ENCODE data around the gene AOC1.

DNA sequence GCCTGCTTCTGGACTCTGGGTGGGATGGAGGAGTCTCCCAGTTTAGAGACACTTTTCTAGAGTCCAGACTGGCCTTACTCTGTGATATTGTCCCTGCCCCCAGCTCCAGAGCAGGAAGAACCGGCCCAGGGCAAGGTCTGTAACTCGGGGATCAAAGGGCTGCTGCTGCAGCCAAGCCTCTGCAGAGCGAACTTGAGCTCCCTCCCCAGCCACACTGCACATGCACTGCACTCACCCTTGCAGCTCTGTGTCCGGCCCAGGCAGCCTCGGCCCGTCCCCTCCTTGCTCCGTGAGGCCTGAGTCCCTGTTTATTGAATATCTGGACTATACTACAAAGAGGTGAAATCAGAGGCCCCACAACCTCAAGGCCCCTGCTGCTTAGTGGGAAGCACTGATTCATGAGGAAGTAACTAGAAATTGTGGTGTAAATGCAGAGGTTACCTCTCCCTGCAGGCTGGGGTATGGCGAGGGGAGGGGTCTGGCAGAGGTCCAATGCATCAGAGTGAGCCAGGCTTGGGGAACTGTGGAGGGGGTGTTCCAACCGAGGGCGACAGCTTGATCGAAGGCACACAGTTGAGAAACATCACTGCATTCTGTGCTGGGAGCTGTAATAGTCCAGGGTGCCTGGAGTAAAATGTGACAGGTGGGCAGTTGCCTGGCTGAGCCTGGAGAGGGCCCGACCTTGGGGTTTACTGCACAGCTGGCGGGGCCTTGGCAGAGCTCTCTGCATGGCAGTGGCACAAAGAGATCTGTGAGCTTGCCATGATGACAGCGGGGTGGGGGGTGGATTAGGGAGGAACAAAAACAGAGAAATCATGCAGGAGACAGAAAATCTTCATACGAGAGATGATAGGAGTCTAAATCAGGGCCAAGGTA, 49.1 kb downstream of the AOC1 start:
- TF ChIP-seq POLR2A (IDR thresholded peaks at IDR 0.05): no peak
- TF ChIP-seq, protein P1, sequence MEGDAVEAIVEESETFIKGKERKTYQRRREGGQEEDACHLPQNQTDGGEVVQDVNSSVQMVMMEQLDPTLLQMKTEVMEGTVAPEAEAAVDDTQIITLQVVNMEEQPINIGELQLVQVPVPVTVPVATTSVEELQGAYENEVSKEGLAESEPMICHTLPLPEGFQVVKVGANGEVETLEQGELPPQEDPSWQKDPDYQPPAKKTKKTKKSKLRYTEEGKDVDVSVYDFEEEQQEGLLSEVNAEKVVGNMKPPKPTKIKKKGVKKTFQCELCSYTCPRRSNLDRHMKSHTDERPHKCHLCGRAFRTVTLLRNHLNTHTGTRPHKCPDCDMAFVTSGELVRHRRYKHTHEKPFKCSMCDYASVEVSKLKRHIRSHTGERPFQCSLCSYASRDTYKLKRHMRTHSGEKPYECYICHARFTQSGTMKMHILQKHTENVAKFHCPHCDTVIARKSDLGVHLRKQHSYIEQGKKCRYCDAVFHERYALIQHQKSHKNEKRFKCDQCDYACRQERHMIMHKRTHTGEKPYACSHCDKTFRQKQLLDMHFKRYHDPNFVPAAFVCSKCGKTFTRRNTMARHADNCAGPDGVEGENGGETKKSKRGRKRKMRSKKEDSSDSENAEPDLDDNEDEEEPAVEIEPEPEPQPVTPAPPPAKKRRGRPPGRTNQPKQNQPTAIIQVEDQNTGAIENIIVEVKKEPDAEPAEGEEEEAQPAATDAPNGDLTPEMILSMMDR (IDR thresholded peaks at IDR 0.05): no peak
